H9 (cell line): ENCODE measurements around the gene VPREB1. TPM values are rescaled to one million over a fixed set of nuclear protein-coding genes. Genes with fewer than 3 reads are reported as not detected.
A peak's percentile ranks its signal among the peaks of the same experiment; 100 is the strongest.

Experiments used
- DNase-seq: peaks from one replicate; pipeline ENCODE4 v3.0.0-alpha.2; 2017
- H2AFZ ChIP-seq: one replicate; pipeline ENCODE4 v1.6.1; 2013; ENCODE audit warnings: mild to moderate bottlenecking, low read length, control low read depth, moderate library complexity
- H2AK5ac ChIP-seq: 2 replicates; pipeline ENCODE4 v1.6.1; 2013; ENCODE audit warnings: low read length, control low read depth, mixed read lengths; ENCODE audit not compliant: insufficient read length
- H2BK120ac ChIP-seq: one replicate; pipeline ENCODE4 v1.6.1; 2013; ENCODE audit warnings: low read depth, mild to moderate bottlenecking, low read length, control low read depth, inconsistent platforms; ENCODE audit not compliant: poor library complexity, severe bottlenecking
- H2BK12ac ChIP-seq: 2 replicates; pipeline ENCODE4 v1.6.1; 2013; ENCODE audit warnings: low read length, control low read depth, mixed read lengths, low read depth; ENCODE audit not compliant: insufficient read length
- H2BK15ac ChIP-seq: 2 replicates; pipeline ENCODE4 v1.6.1; 2013; ENCODE audit warnings: low read depth, low read length, control low read depth
- H2BK20ac ChIP-seq: one replicate; pipeline ENCODE4 v1.6.1; 2013; ENCODE audit warnings: low read depth, mild to moderate bottlenecking, low read length, control low read depth, inconsistent platforms; ENCODE audit not compliant: poor library complexity, severe bottlenecking
- H2BK5ac ChIP-seq: 2 replicates; pipeline ENCODE4 v1.6.1; 2013; ENCODE audit warnings: low read length, control low read depth, mixed read lengths; ENCODE audit not compliant: insufficient read length
- H3K14ac ChIP-seq: 2 replicates; pipeline ENCODE4 v1.6.1; 2013; ENCODE audit warnings: low read length, control low read depth; ENCODE audit not compliant: insufficient read depth
- H3K18ac ChIP-seq: 2 replicates; pipeline ENCODE4 v1.6.1; 2013; ENCODE audit warnings: low read depth, mild to moderate bottlenecking, mixed read lengths, low read length, control low read depth; ENCODE audit not compliant: insufficient read length
- H3K23ac ChIP-seq: 2 replicates; pipeline ENCODE4 v1.6.1; 2013; ENCODE audit warnings: low read length, control low read depth, mixed read lengths, low read depth; ENCODE audit not compliant: insufficient read length
- H3K23me2 ChIP-seq: 2 replicates; pipeline ENCODE4 v1.6.1; 2013; ENCODE audit warnings: low read depth, mild to moderate bottlenecking, mixed read lengths, low read length, control low read depth; ENCODE audit not compliant: insufficient read length, poor library complexity, severe bottlenecking
- H3K27ac ChIP-seq: 2 replicates; pipeline ENCODE4 v1.5.1; 2013; ENCODE audit warnings: low read length, control low read depth, mixed read lengths, low read depth; ENCODE audit not compliant: insufficient read length
- H3K27me3 ChIP-seq: 2 replicates; pipeline ENCODE4 v1.6.1; 2013; ENCODE audit warnings: low read length, control low read depth, inconsistent platforms; ENCODE audit not compliant: insufficient read depth
- H3K4ac ChIP-seq: 2 replicates; pipeline ENCODE4 v1.6.1; 2013; ENCODE audit warnings: low read depth, mild to moderate bottlenecking, control low read depth, inconsistent platforms, low read length, moderate library complexity
- H3K4me1 ChIP-seq: 2 replicates; pipeline ENCODE4 v1.6.1; 2013; ENCODE audit warnings: low read length, control low read depth, inconsistent platforms; ENCODE audit not compliant: insufficient read depth
- H3K4me2 ChIP-seq: 2 replicates; pipeline ENCODE4 v1.6.1; 2013; ENCODE audit warnings: low read length, control low read depth, mixed read lengths; ENCODE audit not compliant: insufficient read length, insufficient read depth
- H3K56ac ChIP-seq: 2 replicates; pipeline ENCODE4 v1.6.1; 2013; ENCODE audit warnings: low read depth, mild to moderate bottlenecking, mixed read lengths, low read length, control low read depth; ENCODE audit not compliant: insufficient read length
- H3K79me1 ChIP-seq: 2 replicates; pipeline ENCODE4 v1.6.1; 2013; ENCODE audit warnings: low read depth, mild to moderate bottlenecking, moderate library complexity, low read length, control low read depth, inconsistent platforms; ENCODE audit not compliant: insufficient read depth, poor library complexity, severe bottlenecking
- H3K79me2 ChIP-seq: 2 replicates; pipeline ENCODE4 v1.6.1; 2013; ENCODE audit warnings: low read length, control low read depth, inconsistent platforms; ENCODE audit not compliant: insufficient read depth
- H3K9ac ChIP-seq: 2 replicates; pipeline ENCODE4 v1.6.1; 2013; ENCODE audit warnings: low read length, control low read depth, mixed read lengths; ENCODE audit not compliant: insufficient read length; ENCODE audit errors: extremely low read depth
- H3K9me3 ChIP-seq: one replicate; pipeline ENCODE4 v1.6.1; 2013; ENCODE audit warnings: low read depth, low read length, inconsistent platforms; ENCODE audit not compliant: control insufficient read depth
- H3T11ph ChIP-seq: one replicate; pipeline ENCODE4 v1.6.1; 2013; ENCODE audit warnings: mild to moderate bottlenecking, low read length, control low read depth, inconsistent platforms
- H4K20me1 ChIP-seq: one replicate; pipeline ENCODE4 v1.6.1; 2013; ENCODE audit not compliant: control insufficient read depth, insufficient read length, insufficient read depth
- H4K5ac ChIP-seq: 2 replicates; pipeline ENCODE4 v1.6.1; 2013; ENCODE audit warnings: low read depth, mild to moderate bottlenecking, mixed read lengths, low read length, control low read depth; ENCODE audit not compliant: insufficient read length
- H4K8ac ChIP-seq: replicated peaks from 2 replicates; pipeline ENCODE4 v1.6.1; 2013; ENCODE audit warnings: low read length, control low read depth, mixed read lengths, low read depth; ENCODE audit not compliant: insufficient read length
- H4K91ac ChIP-seq: 2 replicates; pipeline ENCODE4 v1.6.1; 2013; ENCODE audit warnings: low read depth, mild to moderate bottlenecking, moderate library complexity, mixed read lengths, low read length, control low read depth; ENCODE audit not compliant: insufficient read length
- H3K27ac Mint-ChIP-seq, 3 experiments: 2 replicates in 2 of 3; 3 replicates in 1 of 3; pipeline ENCODE4 v1.8.0; 2020 to 2021; ENCODE audit warnings: mixed read lengths in 3 of 3, mild to moderate bottlenecking in 1 of 3, moderate library complexity in 1 of 3
- H3K27me3 Mint-ChIP-seq: 2 replicates; pipeline ENCODE4 v1.8.0; 2021; ENCODE audit warnings: low read depth, mild to moderate bottlenecking, moderate library complexity, mixed read lengths
- H3K36me3 Mint-ChIP-seq, 3 experiments: 2 replicates in 2 of 3; 3 replicates in 1 of 3; pipeline ENCODE4 v1.8.0; 2020 to 2021; ENCODE audit warnings: low read depth in 3 of 3, mixed read lengths in 3 of 3; ENCODE audit not compliant: insufficient read depth in 1 of 3
- H3K4me1 Mint-ChIP-seq, 2 experiments: 2 replicates each; pipeline ENCODE4 v1.8.0; 2020; ENCODE audit warnings: mixed read lengths in 2 of 2
- H3K4me3 Mint-ChIP-seq, 2 experiments: 2 replicates in 1 of 2; 3 replicates in 1 of 2; pipeline ENCODE4 v1.8.0; 2020 to 2021; ENCODE audit warnings: mild to moderate bottlenecking in 2 of 2, mixed read lengths in 2 of 2, moderate library complexity in 1 of 2
- H3K9me3 Mint-ChIP-seq, 2 experiments: 2 replicates in 1 of 2; 3 replicates in 1 of 2; pipeline ENCODE4 v1.8.0; 2020; ENCODE audit warnings: mild to moderate bottlenecking in 2 of 2, mixed read lengths in 2 of 2, moderate library complexity in 1 of 2
- WGBS: extraction: QIAGEN DNeasy Blood & Tissue Kit; methylation state at CpG from one replicate; pipeline ENCODE4 v1.1.7; 2013; ENCODE audit warnings: missing lambda C conversion rate, low lambda C conversion rate, mixed read lengths; ENCODE audit not compliant: insufficient read length; ENCODE audit errors: extremely low coverage; 5-methylcytosine and 5-hydroxymethylcytosine counted together
- total RNA-seq: library from RNA; stranded (reverse); gene quantifications from 2 replicates; pipeline ENCODE4 v1.2.1, GENCODE V29; 2021
- TF ChIP-seq, protein P1 (sequence below): fragments of 200-600 bp; sonication (generic); conservative IDR thresholded peaks from 3 replicates; pipeline ENCODE4 v1.8.0; 2021; ENCODE audit warnings: antibody characterized with exemption, mild to moderate bottlenecking

The VPREB1 gene
- total RNA-seq, 1 experiment from 2014 or later, result not detected

DNA sequence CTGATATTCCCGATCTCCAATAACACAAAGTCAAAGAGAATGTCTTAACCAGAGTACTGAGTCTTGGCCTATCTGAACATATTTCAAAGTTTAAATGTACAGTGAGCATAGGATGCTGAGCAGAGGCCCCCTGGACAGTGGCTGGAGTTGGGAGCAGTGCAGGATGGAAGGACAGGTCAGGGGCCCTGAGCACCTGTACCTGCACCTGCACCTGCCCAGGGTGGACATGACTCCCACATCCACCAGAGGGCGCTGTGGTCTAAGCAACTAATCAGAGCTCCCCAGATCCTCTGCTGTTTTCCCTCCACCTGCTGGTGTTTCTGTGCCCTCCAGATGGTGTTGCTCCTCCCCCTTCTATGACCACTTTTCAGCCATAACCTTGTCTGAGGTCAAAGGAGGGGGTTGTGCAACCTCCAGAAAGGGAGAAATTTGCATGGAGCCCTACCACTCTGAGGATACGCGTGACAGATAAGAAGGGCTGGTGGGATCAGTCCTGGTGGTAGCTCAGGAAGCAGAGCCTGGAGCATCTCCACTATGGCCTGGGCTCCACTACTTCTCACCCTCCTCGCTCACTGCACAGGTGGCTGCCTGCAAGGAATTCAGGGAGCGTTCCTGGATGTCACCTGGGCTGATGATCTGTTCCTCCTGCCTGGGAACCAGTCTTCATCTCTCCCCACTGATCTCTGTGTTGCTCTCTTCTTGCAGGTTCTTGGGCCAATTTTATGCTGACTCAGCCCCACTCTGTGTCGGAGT lies 49.1 kb upstream of the VPREB1 start:
- no CpG with 5 or more reads among the region's 7 CpGs for WGBS
- H2BK12ac ChIP-seq, result no peak overlapping the region
- TF ChIP-seq, protein P1, sequence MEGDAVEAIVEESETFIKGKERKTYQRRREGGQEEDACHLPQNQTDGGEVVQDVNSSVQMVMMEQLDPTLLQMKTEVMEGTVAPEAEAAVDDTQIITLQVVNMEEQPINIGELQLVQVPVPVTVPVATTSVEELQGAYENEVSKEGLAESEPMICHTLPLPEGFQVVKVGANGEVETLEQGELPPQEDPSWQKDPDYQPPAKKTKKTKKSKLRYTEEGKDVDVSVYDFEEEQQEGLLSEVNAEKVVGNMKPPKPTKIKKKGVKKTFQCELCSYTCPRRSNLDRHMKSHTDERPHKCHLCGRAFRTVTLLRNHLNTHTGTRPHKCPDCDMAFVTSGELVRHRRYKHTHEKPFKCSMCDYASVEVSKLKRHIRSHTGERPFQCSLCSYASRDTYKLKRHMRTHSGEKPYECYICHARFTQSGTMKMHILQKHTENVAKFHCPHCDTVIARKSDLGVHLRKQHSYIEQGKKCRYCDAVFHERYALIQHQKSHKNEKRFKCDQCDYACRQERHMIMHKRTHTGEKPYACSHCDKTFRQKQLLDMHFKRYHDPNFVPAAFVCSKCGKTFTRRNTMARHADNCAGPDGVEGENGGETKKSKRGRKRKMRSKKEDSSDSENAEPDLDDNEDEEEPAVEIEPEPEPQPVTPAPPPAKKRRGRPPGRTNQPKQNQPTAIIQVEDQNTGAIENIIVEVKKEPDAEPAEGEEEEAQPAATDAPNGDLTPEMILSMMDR, result peak; percentile 98
- H3K4me2 ChIP-seq, result no peak overlapping the region
- no peaks in the 10 kb centered on the region for H3K79me2 ChIP-seq
- H4K91ac ChIP-seq, result no peak overlapping the region
- Mint-ChIP-seq H3K27ac (no peak overlapping the region), H3K4me1 (no peaks in the 10 kb centered on the region), H3K9me3 (no peaks in the 10 kb centered on the region; a peak in 1 of 5 replicates), H3K4me3 (no peak overlapping the region), H3K36me3 (no peaks in the 10 kb centered on the region), H3K27me3 (peaks cover 100% of the 10 kb centered on the region)
- H2AFZ ChIP-seq, result no peak overlapping the region
- H2BK5ac ChIP-seq, result no peak overlapping the region
- H3K4me1 ChIP-seq, result no peaks in the 10 kb centered on the region
- no peak overlapping the region for H2AK5ac ChIP-seq
- no peaks in the 10 kb centered on the region for H3K79me1 ChIP-seq
- H3K4ac ChIP-seq, result no peak overlapping the region
- no peak overlapping the region for H3K18ac ChIP-seq
- peak; percentile 91 for DNase-seq
- H3K23me2 ChIP-seq, result no peaks in the 10 kb centered on the region
- H2BK15ac ChIP-seq, result no peak overlapping the region
- H3K27me3 ChIP-seq, result peaks cover 55% of the 10 kb centered on the region
- no peak overlapping the region for H3K27ac ChIP-seq
- H3K14ac ChIP-seq, result no peak overlapping the region
- no peak overlapping the region for H3K9ac ChIP-seq
- H3K23ac ChIP-seq, result no peak overlapping the region
- no peak overlapping the region for H4K5ac ChIP-seq
- H2BK120ac ChIP-seq, result no peak overlapping the region
- H3K9me3 ChIP-seq, result no peaks in the 10 kb centered on the region
- H3K56ac ChIP-seq, result no peak overlapping the region
- no peak overlapping the region for H4K8ac ChIP-seq
- no peak overlapping the region for H3T11ph ChIP-seq
- peaks cover 3% of the 10 kb centered on the region for H4K20me1 ChIP-seq
- no peak overlapping the region for H2BK20ac ChIP-seq
